ENCODE data around the gene TNRC6C. TPM values are rescaled to one million over a fixed set of nuclear protein-coding genes. Genes with fewer than 3 reads are reported as not detected.

TNRC6C gene
- polyA plus RNA-seq, 2 donors = 1.2 to 3.4 TPM

DNA sequence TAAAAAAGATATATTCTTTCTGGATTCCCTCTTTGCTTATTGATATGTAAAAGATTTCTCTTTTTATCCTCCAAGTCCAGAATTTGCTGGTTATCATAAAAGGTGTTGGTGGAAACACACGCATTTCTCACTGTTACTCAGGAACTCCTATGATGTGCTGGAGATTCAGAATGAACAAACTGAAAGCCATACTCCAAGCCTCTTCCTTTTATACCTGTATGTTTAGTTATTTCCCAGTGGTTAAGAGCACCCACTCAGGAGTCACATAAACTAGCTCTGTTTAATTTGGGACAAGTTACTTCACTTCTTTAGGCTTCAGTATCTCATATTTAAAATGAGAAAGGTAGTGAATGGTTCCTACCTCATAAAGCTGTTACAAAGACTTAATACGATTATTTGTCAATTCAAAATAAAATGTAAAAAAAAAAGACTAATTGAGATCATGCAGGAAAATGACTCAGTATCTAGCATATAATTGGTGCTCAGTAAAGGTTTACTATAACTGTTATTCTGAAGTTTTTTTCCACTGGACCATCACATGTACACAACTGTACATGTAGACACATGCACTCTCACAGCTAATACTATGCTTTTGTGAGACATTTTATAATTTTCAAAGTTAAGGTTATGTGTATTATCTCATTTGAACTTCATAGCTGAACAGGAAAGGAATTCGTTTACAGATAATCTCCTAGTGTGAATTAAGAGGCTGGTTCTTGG is 47.1 kb downstream of the TNRC6C start:
- Histone ChIP-seq H3K36me3 (ENCODE audit: control insufficient read depth in 2 of 2, insufficient read depth in 2 of 2, low read length in 1 of 2) (no peaks in the 10 kb centered on the region), H3K9me3 (ENCODE audit: control insufficient read depth in 2 of 2, insufficient read depth in 1 of 2, low read depth in 1 of 2, low read length in 1 of 2) (no peaks in the 10 kb centered on the region), H3K27ac (ENCODE audit: low read depth in 2 of 2, low read length in 1 of 2) (no peak overlapping the region), H3K4me3 (ENCODE audit: low read depth in 1 of 2, low read length in 2 of 2) (no peak overlapping the region), H3K4me1 (ENCODE audit: control insufficient read depth in 2 of 2, insufficient read depth in 2 of 2, low read length in 1 of 2) (no peaks in the 10 kb centered on the region), H3K27me3 (ENCODE audit: control insufficient read depth in 1 of 2, insufficient read depth in 2 of 2, low read length in 2 of 2) (no peaks in the 10 kb centered on the region)
- 75 to 78% methylated on average over 3 of the region's 3 CpGs for WGBS, 2 donors

DNA sequence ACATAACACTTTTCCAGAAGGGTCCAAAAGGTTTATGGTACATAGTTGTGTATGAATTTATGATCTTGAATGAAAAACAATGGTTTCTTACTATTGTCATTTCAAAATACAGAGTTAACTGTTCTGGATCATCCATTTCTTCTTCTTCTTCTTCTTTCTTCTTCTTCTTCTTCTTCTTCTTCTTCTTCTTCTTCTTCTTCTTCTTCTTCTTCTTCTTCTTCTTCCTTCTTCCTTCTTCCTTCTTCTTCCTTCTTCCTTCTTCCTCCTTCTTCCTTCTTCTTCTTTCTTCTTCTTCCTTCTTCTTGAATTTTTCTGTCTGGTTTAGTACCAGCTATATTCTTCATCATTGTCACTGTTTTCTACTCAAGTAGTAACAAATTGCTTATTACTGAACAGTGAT is 47.8 kb downstream of the TNRC6C start:
- Histone ChIP-seq H3K36me3 (ENCODE audit: control insufficient read depth in 2 of 2, insufficient read depth in 2 of 2, low read length in 1 of 2) (no peaks in the 10 kb centered on the region), H3K4me3 (ENCODE audit: low read depth in 1 of 2, low read length in 2 of 2) (no peak overlapping the region), H3K27ac (ENCODE audit: low read depth in 2 of 2, low read length in 1 of 2) (no peak overlapping the region), H3K9me3 (ENCODE audit: control insufficient read depth in 2 of 2, insufficient read depth in 1 of 2, low read depth in 1 of 2, low read length in 1 of 2) (no peaks in the 10 kb centered on the region), H3K4me1 (ENCODE audit: control insufficient read depth in 2 of 2, insufficient read depth in 2 of 2, low read length in 1 of 2) (no peaks in the 10 kb centered on the region), H3K27me3 (ENCODE audit: control insufficient read depth in 1 of 2, insufficient read depth in 2 of 2, low read length in 2 of 2) (no peaks in the 10 kb centered on the region)

DNA sequence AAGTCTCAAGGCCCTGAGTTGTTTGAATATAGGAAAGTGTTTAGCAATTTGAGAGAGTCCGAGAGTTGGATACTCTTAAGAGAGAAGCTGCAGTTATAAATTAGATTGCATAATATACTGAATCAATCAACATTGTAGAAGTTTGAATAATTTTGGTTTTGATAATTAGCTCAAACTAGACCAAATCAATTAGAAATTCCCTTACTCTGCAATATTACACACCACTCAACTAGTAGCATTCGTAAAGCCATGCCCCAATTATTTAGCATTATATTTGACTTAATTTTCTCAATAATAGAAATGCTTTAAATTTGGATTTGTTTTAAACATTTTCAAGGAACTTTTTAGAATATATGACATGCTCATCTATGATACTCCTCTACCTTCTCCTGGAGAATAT is 49.1 kb downstream of the TNRC6C start:
- no peaks in the 10 kb centered on the region for H3K9me3 ChIP-seq (ENCODE audit: control insufficient read depth in 2 of 2, insufficient read depth in 1 of 2, low read depth in 1 of 2, low read length in 1 of 2)
- no peak overlapping the region for H3K4me3 ChIP-seq (ENCODE audit: low read depth in 1 of 2, low read length in 2 of 2)
- WGBS, 2 donors = 92 to 95% methylated on average over 2 of the region's 2 CpGs
- H3K27ac ChIP-seq (ENCODE audit: low read depth in 2 of 2, low read length in 1 of 2) = no peak overlapping the region
- no peaks in the 10 kb centered on the region for H3K36me3 ChIP-seq (ENCODE audit: control insufficient read depth in 2 of 2, insufficient read depth in 2 of 2, low read length in 1 of 2)
- H3K4me1 ChIP-seq (ENCODE audit: control insufficient read depth in 2 of 2, insufficient read depth in 2 of 2, low read length in 1 of 2) = no peaks in the 10 kb centered on the region
- no peaks in the 10 kb centered on the region for H3K27me3 ChIP-seq (ENCODE audit: control insufficient read depth in 1 of 2, insufficient read depth in 2 of 2, low read length in 2 of 2)

DNA sequence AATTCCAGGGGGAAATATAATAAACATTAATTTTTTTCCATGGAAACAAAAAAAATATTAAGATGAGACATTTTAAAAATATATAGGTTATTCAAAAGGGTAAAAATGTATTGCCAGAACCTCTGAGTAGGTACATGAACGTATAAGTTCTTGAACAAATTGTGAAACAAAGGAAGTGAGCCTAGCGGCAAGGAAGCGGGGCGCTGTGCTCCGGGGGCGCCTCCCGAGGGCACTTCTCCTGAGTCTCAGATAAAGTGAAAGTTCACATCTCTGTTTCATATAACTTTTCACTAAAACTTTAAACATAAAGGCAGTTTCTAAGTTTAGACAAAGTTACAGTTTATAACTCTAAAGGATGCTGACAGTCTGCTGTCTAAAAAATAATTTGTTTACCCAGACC is 52.3 kb downstream of the TNRC6C start:
- Histone ChIP-seq H3K4me3 (ENCODE audit: low read depth in 1 of 2, low read length in 2 of 2) (no peak overlapping the region), H3K36me3 (ENCODE audit: control insufficient read depth in 2 of 2, insufficient read depth in 2 of 2, low read length in 1 of 2) (no peaks in the 10 kb centered on the region), H3K27me3 (ENCODE audit: control insufficient read depth in 1 of 2, insufficient read depth in 2 of 2, low read length in 2 of 2) (no peaks in the 10 kb centered on the region), H3K27ac (ENCODE audit: low read depth in 2 of 2, low read length in 1 of 2) (no peak overlapping the region), H3K4me1 (ENCODE audit: control insufficient read depth in 2 of 2, insufficient read depth in 2 of 2, low read length in 1 of 2) (no peaks in the 10 kb centered on the region), H3K9me3 (ENCODE audit: control insufficient read depth in 2 of 2, insufficient read depth in 1 of 2, low read depth in 1 of 2, low read length in 1 of 2) (no peaks in the 10 kb centered on the region)
- 69 to 72% methylated on average over 7 of the region's 7 CpGs for WGBS, 2 donors

DNA sequence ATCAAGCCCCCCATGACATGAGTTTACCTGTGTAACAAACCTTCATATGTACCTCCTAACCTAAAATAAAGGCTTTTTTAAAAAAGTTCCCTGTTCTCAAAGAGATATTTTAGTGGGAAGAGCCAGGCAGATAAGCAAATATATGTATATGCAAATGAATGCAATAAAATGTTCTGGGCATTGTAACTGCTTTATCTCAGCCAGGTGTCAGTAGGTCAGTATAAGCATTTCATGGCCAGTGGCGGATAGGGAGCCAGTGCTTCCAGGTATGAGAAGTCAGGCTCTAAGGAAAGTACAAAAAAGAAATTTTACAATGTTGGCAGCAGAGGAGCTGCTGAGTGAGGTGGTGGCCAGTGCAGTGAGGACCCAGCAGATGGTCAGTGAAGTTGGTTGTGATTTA is 53.9 kb downstream of the TNRC6C start:
- 89 to 95% methylated on average over 1 of the region's 1 CpG for WGBS, 2 donors
- Histone ChIP-seq H3K4me3 (ENCODE audit: low read depth in 1 of 2, low read length in 2 of 2) (no peak overlapping the region), H3K9me3 (ENCODE audit: control insufficient read depth in 2 of 2, insufficient read depth in 1 of 2, low read depth in 1 of 2, low read length in 1 of 2) (no peaks in the 10 kb centered on the region), H3K27me3 (ENCODE audit: control insufficient read depth in 1 of 2, insufficient read depth in 2 of 2, low read length in 2 of 2) (no peaks in the 10 kb centered on the region), H3K27ac (ENCODE audit: low read depth in 2 of 2, low read length in 1 of 2) (no peak overlapping the region), H3K36me3 (ENCODE audit: control insufficient read depth in 2 of 2, insufficient read depth in 2 of 2, low read length in 1 of 2) (no peaks in the 10 kb centered on the region), H3K4me1 (ENCODE audit: control insufficient read depth in 2 of 2, insufficient read depth in 2 of 2, low read length in 1 of 2) (no peaks in the 10 kb centered on the region)

DNA sequence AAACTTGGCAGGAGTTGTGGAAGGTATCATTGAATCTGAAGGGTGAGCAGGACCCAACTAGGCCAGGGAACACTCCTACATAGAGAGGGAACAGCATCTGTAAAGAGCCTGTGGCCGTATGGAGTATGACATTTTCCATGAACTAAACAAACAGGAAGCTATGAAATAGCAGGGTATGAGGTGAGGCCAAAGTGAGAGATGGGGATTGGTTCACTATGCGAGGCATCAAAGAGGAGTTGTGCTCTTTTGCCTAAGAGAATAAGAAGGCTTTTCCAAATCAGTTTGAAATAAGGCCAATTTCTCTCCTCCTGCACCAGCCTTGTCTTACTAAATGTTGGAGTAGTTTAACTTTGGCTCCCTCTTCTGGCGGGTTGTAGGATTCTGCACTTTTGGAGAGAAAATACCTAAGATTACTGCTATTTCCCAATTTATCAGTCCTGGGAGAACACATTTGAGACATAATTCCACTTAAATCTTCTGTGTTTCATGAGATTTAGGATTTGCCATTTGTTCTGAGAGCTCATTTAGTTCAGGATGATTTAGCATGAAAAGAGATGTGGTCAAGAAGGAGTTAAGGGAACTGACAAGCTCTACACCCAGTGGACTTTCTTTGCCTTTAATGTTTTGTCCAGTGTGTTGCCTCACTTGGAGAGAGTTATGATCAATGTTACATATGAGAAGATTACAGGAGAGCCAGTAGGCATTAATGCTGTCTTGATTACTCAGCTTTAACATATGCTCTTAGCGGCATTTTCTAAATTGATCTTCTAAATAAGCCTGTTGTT is 55.4 kb downstream of the TNRC6C start:
- Histone ChIP-seq H3K36me3 (ENCODE audit: control insufficient read depth in 2 of 2, insufficient read depth in 2 of 2, low read length in 1 of 2) (no peaks in the 10 kb centered on the region), H3K4me3 (ENCODE audit: low read depth in 1 of 2, low read length in 2 of 2) (no peak overlapping the region), H3K27me3 (ENCODE audit: control insufficient read depth in 1 of 2, insufficient read depth in 2 of 2, low read length in 2 of 2) (no peaks in the 10 kb centered on the region), H3K4me1 (ENCODE audit: control insufficient read depth in 2 of 2, insufficient read depth in 2 of 2, low read length in 1 of 2) (no peaks in the 10 kb centered on the region), H3K9me3 (ENCODE audit: control insufficient read depth in 2 of 2, insufficient read depth in 1 of 2, low read depth in 1 of 2, low read length in 1 of 2) (no peaks in the 10 kb centered on the region), H3K27ac (ENCODE audit: low read depth in 2 of 2, low read length in 1 of 2) (no peak overlapping the region)
- 35 to 44% methylated on average over 4 of the region's 4 CpGs for WGBS, 2 donors

DNA sequence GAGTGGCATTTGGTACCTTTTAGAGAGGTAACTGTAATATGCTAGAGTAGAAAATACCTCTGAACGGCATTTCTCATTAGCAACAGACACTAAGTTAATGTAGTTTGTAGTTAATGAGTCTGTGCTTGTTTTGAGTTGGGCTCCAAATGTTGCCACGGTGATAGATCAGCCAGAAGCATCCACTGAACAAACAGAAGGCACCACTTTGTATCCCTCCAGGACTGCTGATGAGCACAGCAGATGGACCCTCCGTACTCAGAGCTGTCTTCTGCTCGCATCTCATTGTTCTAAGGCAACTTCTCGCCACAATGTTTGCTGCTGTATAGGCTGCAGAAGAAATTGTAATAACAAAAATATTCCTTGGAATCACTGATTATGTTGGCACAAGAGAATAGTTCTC is 56.1 kb downstream of the TNRC6C start:
- Histone ChIP-seq H3K36me3 (ENCODE audit: control insufficient read depth in 2 of 2, insufficient read depth in 2 of 2, low read length in 1 of 2) (no peaks in the 10 kb centered on the region), H3K27me3 (ENCODE audit: control insufficient read depth in 1 of 2, insufficient read depth in 2 of 2, low read length in 2 of 2) (no peaks in the 10 kb centered on the region), H3K4me1 (ENCODE audit: control insufficient read depth in 2 of 2, insufficient read depth in 2 of 2, low read length in 1 of 2) (no peaks in the 10 kb centered on the region), H3K27ac (ENCODE audit: low read depth in 2 of 2, low read length in 1 of 2) (no peak overlapping the region), H3K9me3 (ENCODE audit: control insufficient read depth in 2 of 2, insufficient read depth in 1 of 2, low read depth in 1 of 2, low read length in 1 of 2) (no peaks in the 10 kb centered on the region), H3K4me3 (ENCODE audit: low read depth in 1 of 2, low read length in 2 of 2) (no peak overlapping the region)
- WGBS, 2 donors = 68 to 79% methylated on average over 5 of the region's 5 CpGs

DNA sequence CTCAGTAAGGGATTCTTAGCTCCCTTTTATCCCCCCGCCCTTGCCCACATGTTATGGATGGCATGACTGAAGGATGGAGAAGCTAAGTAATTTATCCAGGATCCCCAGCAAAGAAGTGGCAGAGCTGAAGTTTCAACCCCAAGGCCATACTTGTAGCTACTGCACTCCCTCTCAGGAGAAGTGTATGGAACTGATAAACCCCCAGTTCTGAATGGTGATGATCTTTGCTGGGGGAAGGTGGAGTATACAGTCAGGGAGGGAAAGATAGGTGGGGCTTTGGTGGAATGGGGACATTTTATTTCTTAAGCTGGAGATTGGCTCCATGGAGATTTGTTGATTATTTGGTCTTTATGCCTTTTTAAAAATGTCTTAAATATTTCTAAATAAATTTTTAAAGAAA is 58.3 kb downstream of the TNRC6C start:
- Histone ChIP-seq H3K27ac (ENCODE audit: low read depth in 2 of 2, low read length in 1 of 2) (no peak overlapping the region), H3K9me3 (ENCODE audit: control insufficient read depth in 2 of 2, insufficient read depth in 1 of 2, low read depth in 1 of 2, low read length in 1 of 2) (no peaks in the 10 kb centered on the region), H3K36me3 (ENCODE audit: control insufficient read depth in 2 of 2, insufficient read depth in 2 of 2, low read length in 1 of 2) (no peaks in the 10 kb centered on the region), H3K4me1 (ENCODE audit: control insufficient read depth in 2 of 2, insufficient read depth in 2 of 2, low read length in 1 of 2) (peaks cover 0 to 4% of the 10 kb centered on the region in 2 donors), H3K4me3 (ENCODE audit: low read depth in 1 of 2, low read length in 2 of 2) (no peak overlapping the region), H3K27me3 (ENCODE audit: control insufficient read depth in 1 of 2, insufficient read depth in 2 of 2, low read length in 2 of 2) (no peaks in the 10 kb centered on the region)
- 90 to 95% methylated on average over 1 of the region's 1 CpG for WGBS, 2 donors

DNA sequence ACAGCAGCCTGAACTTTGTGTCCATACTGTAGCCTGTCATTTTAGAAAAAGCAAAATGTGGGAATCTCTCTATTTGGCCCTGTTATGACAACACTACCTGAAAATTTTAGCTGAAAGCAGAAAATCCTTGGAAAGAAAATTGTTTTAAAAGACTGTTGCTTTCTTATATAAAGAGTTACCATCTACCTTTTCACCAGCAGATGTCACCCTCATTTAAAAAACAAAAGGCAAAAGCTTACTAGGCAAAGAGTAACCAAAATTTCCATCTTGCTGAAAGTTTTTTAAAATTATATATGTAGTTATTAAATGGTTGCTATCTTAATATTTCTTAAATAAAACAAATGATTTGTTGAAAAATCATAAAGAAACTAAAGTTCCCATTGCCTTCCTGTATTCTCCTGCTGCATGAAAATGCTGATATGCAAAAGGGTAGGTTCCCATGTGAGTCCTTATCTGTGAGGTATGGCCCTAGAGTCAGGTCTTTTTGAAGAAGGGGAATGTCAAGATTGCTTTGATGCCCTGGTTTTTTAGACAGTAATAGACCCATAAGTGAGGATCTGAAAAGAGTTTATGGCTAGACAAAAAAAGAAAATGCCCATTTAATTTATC is 61.0 kb downstream of the TNRC6C start:
- no peaks in the 10 kb centered on the region for H3K27me3 ChIP-seq (ENCODE audit: control insufficient read depth in 1 of 2, insufficient read depth in 2 of 2, low read length in 2 of 2)
- peaks cover 0 to 4% of the 10 kb centered on the region in 2 donors for H3K4me1 ChIP-seq (ENCODE audit: control insufficient read depth in 2 of 2, insufficient read depth in 2 of 2, low read length in 1 of 2)
- H3K27ac ChIP-seq (ENCODE audit: low read depth in 2 of 2, low read length in 1 of 2) = no peak overlapping the region
- H3K36me3 ChIP-seq (ENCODE audit: control insufficient read depth in 2 of 2, insufficient read depth in 2 of 2, low read length in 1 of 2) = no peaks in the 10 kb centered on the region
- no peak overlapping the region for H3K4me3 ChIP-seq (ENCODE audit: low read depth in 1 of 2, low read length in 2 of 2)
- no peaks in the 10 kb centered on the region for H3K9me3 ChIP-seq (ENCODE audit: control insufficient read depth in 2 of 2, insufficient read depth in 1 of 2, low read depth in 1 of 2, low read length in 1 of 2)

Data from esophagus (tissue), 2 donors.